HG03558 (cell line): ENCODE results near the gene NHSL1.

Source experiments
- ATAC-seq: cut with Tn5 transposase; IDR thresholded peaks from one replicate; pipeline ENCODE4 v1.9.1; 2021; ENCODE audit warnings: moderate number of reproducible peaks; ENCODE audit not compliant: unreplicated experiment; ENCODE audit errors: extremely low read depth

Gene NHSL1

DNA sequence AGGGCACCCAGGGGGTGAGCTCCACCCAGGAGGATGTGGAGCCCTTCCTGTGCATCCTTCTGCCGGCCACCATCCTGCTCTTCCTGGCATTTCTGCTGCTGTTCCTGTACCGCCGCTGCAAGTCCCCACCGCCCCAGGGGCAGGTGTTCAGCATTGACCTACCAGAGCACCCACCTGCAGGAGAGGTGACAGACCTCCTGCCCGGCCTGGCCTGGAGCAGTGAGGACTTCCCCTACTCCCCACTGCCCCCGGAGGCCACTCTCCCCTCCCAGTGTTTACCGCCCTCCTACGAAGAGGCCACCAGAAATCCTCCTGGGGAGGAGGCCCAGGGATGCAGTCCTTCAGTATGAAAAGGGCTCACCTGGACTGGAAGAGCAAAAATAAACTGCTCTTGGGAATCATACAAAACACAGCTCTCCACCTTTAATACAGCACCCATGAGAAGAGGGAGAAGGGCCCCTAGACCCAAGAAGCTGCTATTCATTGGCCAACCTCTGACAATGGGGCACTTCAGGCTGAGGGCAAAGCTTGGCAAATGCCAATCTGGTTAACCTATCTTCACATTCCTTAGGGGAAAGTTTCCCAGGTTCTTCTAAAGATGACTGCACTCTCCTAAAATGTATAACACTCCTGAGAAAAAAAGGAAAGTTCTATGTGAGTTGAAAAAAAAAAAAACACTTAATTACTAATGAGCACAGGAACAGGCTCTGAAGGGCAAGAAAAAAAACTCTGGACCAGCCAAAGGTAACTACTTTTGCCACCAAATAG is 116.6 kb downstream of the NHSL1 start:
- no peak for ATAC-seq

DNA sequence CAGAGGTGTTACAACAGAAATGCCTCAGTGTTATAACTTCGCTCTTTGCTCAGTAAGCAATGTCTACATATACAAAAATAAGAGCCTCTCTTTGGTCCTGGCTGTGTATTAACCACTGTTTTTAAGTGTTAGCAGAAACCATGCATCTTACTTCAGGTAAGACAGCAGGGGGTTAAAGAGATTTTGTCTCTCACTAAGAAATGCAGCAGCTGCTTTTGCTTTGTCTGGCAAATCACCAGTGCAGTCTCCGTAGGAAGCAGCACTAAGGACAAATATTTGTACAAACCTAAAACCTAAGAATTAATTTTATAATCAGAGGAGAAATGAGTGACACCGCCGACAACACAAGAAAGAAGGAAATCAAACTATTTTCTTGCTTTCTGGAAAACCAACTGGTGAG is 120.8 kb downstream of the NHSL1 start:
- ATAC-seq, result no peak

DNA sequence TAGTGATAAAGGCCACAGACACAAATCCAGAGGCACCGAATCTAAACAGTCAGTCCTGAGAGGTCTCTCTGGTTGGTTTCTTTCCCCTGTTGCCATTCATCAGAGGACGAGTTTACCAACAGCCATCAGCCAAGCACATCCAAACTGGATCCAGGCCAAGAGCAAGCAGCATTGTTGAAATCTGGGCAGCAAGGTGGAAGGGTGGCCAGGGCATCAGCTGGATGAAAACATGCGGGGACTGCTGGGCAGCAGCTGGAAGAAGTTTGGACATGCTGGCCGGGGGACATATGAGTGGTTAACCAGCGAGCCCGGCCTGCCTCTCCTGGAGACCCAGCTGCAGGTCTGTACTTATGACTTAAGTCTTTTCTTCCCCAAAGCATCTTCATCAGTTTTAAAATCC is 121.5 kb downstream of the NHSL1 start, which contains the start of gene SMIM28:
Gene SMIM28, plus strand, starts transcription at position 62 of the 400 bp plus-strand sequence. Its CDS starts 168 bp downstream, at position 230.
- ATAC-seq, result no peak

DNA sequence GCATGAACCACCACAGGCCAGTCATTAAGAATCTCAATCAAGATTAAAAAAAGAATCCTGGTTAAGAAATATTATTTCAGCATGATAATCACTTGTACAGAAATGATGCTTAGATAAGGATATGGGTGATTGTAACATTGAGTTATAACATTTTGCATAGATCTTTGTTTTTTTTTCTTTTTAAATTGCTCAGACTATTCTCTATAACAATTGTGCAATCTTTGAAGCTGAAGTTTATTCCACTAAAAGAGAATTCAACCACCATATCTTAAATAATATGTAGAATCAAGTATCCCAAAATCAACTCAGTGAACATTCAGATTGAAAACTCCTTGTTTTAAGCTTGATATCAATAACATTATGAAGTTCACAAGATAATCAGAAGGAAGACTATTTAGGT is 122.3 kb downstream of the NHSL1 start:
- ATAC-seq, result no peak

DNA sequence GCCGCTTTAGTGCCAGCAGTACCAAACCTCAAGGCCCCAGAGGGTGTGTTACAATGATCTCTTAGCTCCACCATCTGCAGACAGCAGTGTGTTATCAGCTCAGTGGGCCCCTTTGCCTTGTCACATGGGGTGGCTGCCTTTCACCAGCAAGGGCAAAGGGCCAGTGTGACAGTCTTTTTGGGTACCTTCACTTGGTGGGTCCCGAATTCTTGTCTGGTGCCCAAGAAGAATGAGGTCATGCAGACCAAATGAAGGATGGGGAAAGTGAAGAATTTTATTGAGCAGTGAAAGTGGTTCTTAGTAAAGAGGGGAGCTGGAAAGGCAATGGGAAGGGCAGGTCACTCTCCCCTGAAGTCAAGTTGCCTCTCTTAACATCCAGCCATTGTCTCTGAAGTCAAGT is 124.5 kb downstream of the NHSL1 start:
- no peak for ATAC-seq

DNA sequence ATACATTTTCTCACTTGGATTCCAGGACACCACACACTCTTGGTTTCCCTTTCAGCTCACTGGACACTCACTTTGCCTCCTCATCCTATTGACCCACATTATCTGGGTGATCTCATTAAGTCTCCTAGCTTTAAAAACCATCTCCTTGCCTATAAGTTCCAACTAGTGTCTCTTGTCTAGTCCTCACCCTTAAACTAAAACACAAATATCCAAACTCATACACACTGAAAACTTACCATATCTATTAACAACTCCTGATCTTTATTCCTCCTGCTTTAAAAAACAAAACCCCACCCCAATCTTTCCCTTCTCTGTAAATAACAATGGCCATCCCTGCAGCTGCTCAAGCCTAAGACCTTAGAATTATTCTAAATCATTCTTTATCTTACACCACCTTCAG is 125.1 kb downstream of the NHSL1 start:
- no peak for ATAC-seq

DNA sequence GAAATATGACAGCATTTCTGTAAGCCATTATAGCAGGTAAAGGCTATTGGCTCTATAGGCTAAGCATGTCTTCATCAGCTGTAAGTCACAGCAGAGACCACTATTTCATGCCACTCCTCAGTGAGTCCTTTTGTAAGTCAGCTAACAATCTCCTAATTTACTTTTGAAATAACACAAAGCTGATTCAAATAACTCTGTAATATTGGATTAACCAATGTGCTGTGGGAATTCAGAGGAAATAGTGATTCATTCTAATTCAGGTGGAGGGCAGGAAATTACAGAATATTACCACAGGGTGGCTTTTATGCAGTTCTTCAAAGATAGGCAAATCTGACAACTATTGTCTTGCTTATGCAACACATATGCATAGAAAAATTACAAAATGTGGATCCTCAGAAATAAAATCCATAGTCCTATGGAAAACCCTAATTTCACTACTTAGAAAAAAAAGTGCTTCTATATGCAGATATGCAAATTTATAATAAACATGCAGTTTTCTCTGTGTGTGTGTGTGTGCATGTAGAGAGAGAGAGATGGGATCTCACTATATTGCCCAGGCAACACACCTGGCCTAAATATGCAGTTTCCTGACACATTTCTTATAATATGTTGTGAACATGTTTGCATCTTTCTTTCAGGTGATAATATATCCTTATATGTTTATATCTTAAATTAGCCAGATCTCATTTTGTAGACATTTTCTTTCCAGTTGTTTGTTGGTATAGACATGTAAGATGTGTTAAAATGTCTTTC is 126.4 kb downstream of the NHSL1 start:
- no peak for ATAC-seq
